ENCODE data around the gene C16orf54.

DNA sequence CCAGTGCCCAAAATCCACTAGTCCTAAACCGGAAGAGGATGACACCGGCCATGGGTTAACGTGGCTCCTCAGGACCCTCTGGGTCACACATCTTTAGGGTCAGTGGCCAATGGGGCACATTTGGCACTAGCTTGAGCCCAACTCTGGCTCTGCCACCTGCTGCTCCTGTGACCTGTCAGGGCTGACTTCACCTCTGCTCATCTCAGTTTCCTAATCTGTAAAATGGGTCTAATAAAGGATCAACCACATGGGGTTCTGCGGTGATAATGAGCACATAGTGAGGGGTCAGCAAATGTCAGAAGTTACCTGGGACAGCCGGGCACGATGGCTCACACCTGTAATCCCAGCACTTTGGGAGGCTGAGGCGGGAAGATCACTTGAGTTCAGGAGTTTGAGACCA is 48.4 kb downstream of the C16orf54 start:
- TF ChIP-seq POLR2A (IDR thresholded peaks at IDR 0.05; ENCODE audit: low read depth, low read length): no peak
- TF ChIP-seq TAF1 (IDR thresholded peaks at IDR 0.05; ENCODE audit: borderline replicate concordance, low read depth, low read length): no peak

All from GM12892 (cell line).